ENCODE data around the gene SHISA3. TPM values are rescaled to one million over a fixed set of nuclear protein-coding genes. Genes with fewer than 3 reads are reported as not detected.
A peak's percentile ranks its signal among the peaks of the same experiment; 100 is the strongest.

The SHISA3 gene
- total RNA-seq, 1 donor from 2014 or later, result 0.14 TPM

DNA sequence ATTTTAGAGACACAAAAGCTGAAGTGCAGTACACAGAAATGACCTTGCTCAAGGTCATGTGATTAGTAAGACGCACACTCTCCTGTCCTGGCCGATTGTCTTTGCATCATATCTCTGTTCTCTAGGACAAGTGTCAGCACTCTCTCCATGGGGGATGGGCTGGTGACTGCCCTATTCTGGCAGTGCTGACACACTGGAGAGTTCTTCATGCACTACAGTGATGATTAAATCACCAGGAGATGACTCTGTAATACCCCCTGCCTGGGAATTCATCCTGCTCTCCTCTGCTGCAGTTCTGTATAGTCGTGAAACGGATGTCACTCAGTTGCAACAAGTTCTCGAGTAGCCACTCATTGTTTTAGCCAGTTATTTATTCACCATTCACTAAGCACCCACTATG lies 5.3 kb upstream of the SHISA3 start:
- TF ChIP-seq CTCF (IDR thresholded peaks at IDR 0.05; ENCODE audit: unreplicated experiment), result no peak
- Mint-ChIP-seq H3K27ac (no peak overlapping the region), H3K27me3 (peaks cover 35% of the 10 kb centered on the region), H3K4me3 (ENCODE audit: low read depth) (no peak overlapping the region), H3K9me3 (ENCODE audit: low read depth) (no peaks in the 10 kb centered on the region), H3K36me3 (ENCODE audit: insufficient read depth) (no peaks in the 10 kb centered on the region), H3K4me1 (ENCODE audit: low read depth) (peaks cover 8% of the 10 kb centered on the region)
- no peak for DNase-seq (ENCODE audit: low spot score, unreplicated experiment)

GRCh38 chr4:42392436-42392835 lies 4.9 kb upstream of the SHISA3 start:
- DNase-seq (ENCODE audit: low spot score, unreplicated experiment), result no peak
- no peak for TF ChIP-seq CTCF (IDR thresholded peaks at IDR 0.05; ENCODE audit: unreplicated experiment)
- no peak overlapping the region for H3K27ac Mint-ChIP-seq
- peaks cover 39% of the 10 kb centered on the region for H3K27me3 Mint-ChIP-seq
- H3K4me1 Mint-ChIP-seq (ENCODE audit: low read depth), result peaks cover 8% of the 10 kb centered on the region
- no peaks in the 10 kb centered on the region for H3K9me3 Mint-ChIP-seq (ENCODE audit: low read depth)
- H3K4me3 Mint-ChIP-seq (ENCODE audit: low read depth), result no peak overlapping the region
- H3K36me3 Mint-ChIP-seq (ENCODE audit: insufficient read depth), result no peaks in the 10 kb centered on the region

- H3K36me3 Mint-ChIP-seq (ENCODE audit: insufficient read depth), result no peaks in the 10 kb centered on the region
- DNase-seq (ENCODE audit: low spot score, unreplicated experiment), result no peak
- no peak overlapping the region for H3K27ac Mint-ChIP-seq
- peaks cover 15% of the 10 kb centered on the region for H3K4me1 Mint-ChIP-seq (ENCODE audit: low read depth)
- peaks cover 66% of the 10 kb centered on the region for H3K27me3 Mint-ChIP-seq
- H3K4me3 Mint-ChIP-seq (ENCODE audit: low read depth), result no peak overlapping the region
- TF ChIP-seq CTCF (IDR thresholded peaks at IDR 0.05; ENCODE audit: unreplicated experiment), result no peak
- H3K9me3 Mint-ChIP-seq (ENCODE audit: low read depth), result no peaks in the 10 kb centered on the region
Measured at GRCh38 chr4:42395595-42395994, 1.7 kb upstream of the SHISA3 start.

GRCh38 chr4:42396361-42396751 lies 932 bp upstream of the SHISA3 start:
- Mint-ChIP-seq H3K9me3 (ENCODE audit: low read depth) (no peaks in the 10 kb centered on the region), H3K27me3 (peaks cover 74% of the 10 kb centered on the region), H3K4me3 (ENCODE audit: low read depth) (peak overlapping the region; percentile 66), H3K27ac (peak overlapping the region; percentile 3), H3K36me3 (ENCODE audit: insufficient read depth) (no peaks in the 10 kb centered on the region), H3K4me1 (ENCODE audit: low read depth) (peaks cover 15% of the 10 kb centered on the region)
- DNase-seq (ENCODE audit: low spot score, unreplicated experiment), result no peak
- TF ChIP-seq CTCF (IDR thresholded peaks at IDR 0.05; ENCODE audit: unreplicated experiment), result no peak

DNA sequence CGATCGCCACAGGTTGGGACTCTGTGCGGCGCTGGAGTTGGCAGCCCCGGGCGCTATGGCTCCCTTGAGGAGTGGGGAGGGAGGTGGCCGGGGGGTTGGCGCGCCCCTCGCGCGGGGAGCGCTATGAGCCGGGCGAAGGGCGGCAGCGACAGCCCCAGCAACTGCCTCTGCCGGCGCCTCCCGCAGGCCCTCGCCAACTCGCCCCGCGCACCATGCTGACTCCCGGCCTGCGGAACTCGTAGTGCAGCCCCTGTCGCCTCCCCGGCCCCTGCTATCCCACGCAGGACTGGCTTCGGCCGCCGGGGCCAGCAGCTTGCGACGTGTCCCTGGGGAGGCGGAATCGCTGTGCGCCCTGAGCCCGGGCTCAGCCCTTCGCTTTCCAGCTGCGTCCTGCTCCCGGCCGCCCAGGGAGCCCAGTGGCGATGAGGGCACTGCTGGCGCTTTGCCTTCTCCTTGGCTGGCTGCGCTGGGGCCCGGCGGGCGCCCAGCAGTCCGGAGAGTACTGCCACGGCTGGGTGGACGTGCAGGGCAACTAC lies 415 bp downstream of the SHISA3 start:
- peak overlapping the region; percentile 70 for H3K4me3 Mint-ChIP-seq (ENCODE audit: low read depth)
- no peak overlapping the region for H3K27ac Mint-ChIP-seq
- H3K27me3 Mint-ChIP-seq, result peaks cover 72% of the 10 kb centered on the region
- H3K9me3 Mint-ChIP-seq (ENCODE audit: low read depth), result no peaks in the 10 kb centered on the region
- H3K36me3 Mint-ChIP-seq (ENCODE audit: insufficient read depth), result no peaks in the 10 kb centered on the region
- peaks cover 15% of the 10 kb centered on the region for H3K4me1 Mint-ChIP-seq (ENCODE audit: low read depth)
- DNase-seq (ENCODE audit: low spot score, unreplicated experiment), result no peak
- TF ChIP-seq CTCF (IDR thresholded peaks at IDR 0.05; ENCODE audit: unreplicated experiment), result no peak
